Mesendoderm (in vitro differentiated cells): ENCODE results near the gene PRKCB.

Source experiments
- DNase-seq: peaks from one replicate; pipeline ENCODE4 v3.0.0; 2013
- H2AK5ac ChIP-seq: 2 replicates; pipeline ENCODE4 v1.6.1; 2013; ENCODE audit warnings: low read length, inconsistent platforms
- H2BK120ac ChIP-seq: 2 replicates; pipeline ENCODE4 v1.6.1; 2013; ENCODE audit warnings: low read depth, mild to moderate bottlenecking, low read length, moderate library complexity, mixed read lengths
- H2BK15ac ChIP-seq: replicated peaks from 2 replicates; pipeline ENCODE4 v1.6.1; 2013; ENCODE audit warnings: low read depth, mild to moderate bottlenecking, moderate library complexity
- H2BK5ac ChIP-seq: 2 replicates; pipeline ENCODE4 v1.6.1; 2013; ENCODE audit warnings: low read length, inconsistent platforms
- H3K18ac ChIP-seq: 2 replicates; pipeline ENCODE4 v1.6.1; 2013; ENCODE audit warnings: mild to moderate bottlenecking, low read length, mixed read lengths
- H3K23ac ChIP-seq: one replicate; pipeline ENCODE4 v1.6.1; 2013; ENCODE audit warnings: low read length
- H3K27ac ChIP-seq: 2 replicates; pipeline ENCODE4 v1.5.1; 2013; ENCODE audit warnings: low read depth, mild to moderate bottlenecking, inconsistent platforms, low read length, moderate library complexity
- H3K27me3 ChIP-seq: 2 replicates; pipeline ENCODE4 v1.6.1; 2013; ENCODE audit warnings: low read length, control low read depth, mild to moderate bottlenecking, inconsistent platforms; ENCODE audit not compliant: insufficient read depth, poor library complexity
- H3K36me3 ChIP-seq: 2 replicates; pipeline ENCODE4 v1.6.1; 2013; ENCODE audit warnings: low read length, inconsistent platforms; ENCODE audit not compliant: control insufficient read depth, insufficient read depth
- H3K4ac ChIP-seq: one replicate; pipeline ENCODE4 v1.6.1; 2013; ENCODE audit warnings: low read depth, mild to moderate bottlenecking, low read length, moderate library complexity
- H3K4me1 ChIP-seq: 2 replicates; pipeline ENCODE4 v1.6.1; 2013; ENCODE audit warnings: low read depth, low read length, inconsistent platforms; ENCODE audit not compliant: control insufficient read depth
- H3K4me2 ChIP-seq: 2 replicates; pipeline ENCODE4 v1.6.1; 2013; ENCODE audit warnings: low read length
- H3K4me3 ChIP-seq: 2 replicates; pipeline ENCODE4 v1.5.1; 2013; ENCODE audit warnings: mild to moderate bottlenecking, low read length
- H3K56ac ChIP-seq: one replicate; pipeline ENCODE4 v1.6.1; 2013; ENCODE audit warnings: low read length
- H3K79me1 ChIP-seq: 2 replicates; pipeline ENCODE4 v1.6.1; 2013; ENCODE audit warnings: low read length, inconsistent platforms
- H3K79me2 ChIP-seq: 2 replicates; pipeline ENCODE4 v1.6.1; 2013; ENCODE audit warnings: mild to moderate bottlenecking, low read length; ENCODE audit not compliant: control insufficient read depth, insufficient read depth
- H3K9ac ChIP-seq: 2 replicates; pipeline ENCODE4 v1.6.1; 2013; ENCODE audit warnings: low read length, inconsistent platforms
- H4K5ac ChIP-seq: one replicate; pipeline ENCODE4 v1.6.1; 2013; ENCODE audit warnings: low read length
- H4K8ac ChIP-seq: one replicate; pipeline ENCODE4 v1.6.1; 2013; ENCODE audit warnings: low read depth, mild to moderate bottlenecking, control low read depth, low read length, moderate library complexity
- WGBS: extraction: QIAGEN DNeasy Blood & Tissue Kit; methylation state at CpG from one replicate; pipeline ENCODE4 v1.1.7; 2013; ENCODE audit warnings: low lambda C conversion rate, missing lambda C conversion rate; ENCODE audit not compliant: insufficient coverage; ENCODE audit errors: extremely low coverage; 5-methylcytosine and 5-hydroxymethylcytosine counted together

The PRKCB gene

DNA sequence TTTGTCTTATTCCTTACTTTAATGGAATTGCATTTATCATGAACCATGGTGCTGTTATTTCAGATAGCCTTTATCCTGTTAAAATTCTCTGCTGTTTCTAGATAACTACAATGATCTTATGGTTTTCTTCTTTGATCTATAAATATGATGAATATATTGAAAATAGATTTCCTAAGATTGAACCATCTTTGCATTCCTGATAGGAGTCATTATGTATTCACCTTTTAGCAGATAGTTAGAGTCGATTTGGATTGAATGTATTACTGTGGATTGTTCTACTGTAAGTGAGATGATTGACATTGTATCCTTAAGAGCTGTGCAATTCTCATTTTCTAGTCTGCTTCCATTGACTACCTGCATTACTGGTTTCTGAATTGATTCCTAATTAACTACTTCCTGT is 255.3 kb downstream of the PRKCB start:
- DNase-seq = no peak
- Histone ChIP-seq H3K27me3 (no peaks in the 10 kb centered on the region), H3K4me1 (no peaks in the 10 kb centered on the region), H3K9ac (no peak overlapping the region), H2BK15ac (no peak overlapping the region), H4K5ac (no peak overlapping the region), H3K4me2 (no peak overlapping the region), H3K36me3 (no peaks in the 10 kb centered on the region), H3K56ac (no peak overlapping the region), H3K79me1 (no peaks in the 10 kb centered on the region), H3K4me3 (no peak overlapping the region), H2BK120ac (no peak overlapping the region), H3K79me2 (no peaks in the 10 kb centered on the region), H2AK5ac (no peak overlapping the region), H3K4ac (no peak overlapping the region), H3K18ac (no peak overlapping the region), H4K8ac (no peak overlapping the region), H2BK5ac (no peak overlapping the region), H3K23ac (no peak overlapping the region), H3K27ac (no peak overlapping the region)
- WGBS = no CpG with 5 or more reads among the region's 1 CpG

DNA sequence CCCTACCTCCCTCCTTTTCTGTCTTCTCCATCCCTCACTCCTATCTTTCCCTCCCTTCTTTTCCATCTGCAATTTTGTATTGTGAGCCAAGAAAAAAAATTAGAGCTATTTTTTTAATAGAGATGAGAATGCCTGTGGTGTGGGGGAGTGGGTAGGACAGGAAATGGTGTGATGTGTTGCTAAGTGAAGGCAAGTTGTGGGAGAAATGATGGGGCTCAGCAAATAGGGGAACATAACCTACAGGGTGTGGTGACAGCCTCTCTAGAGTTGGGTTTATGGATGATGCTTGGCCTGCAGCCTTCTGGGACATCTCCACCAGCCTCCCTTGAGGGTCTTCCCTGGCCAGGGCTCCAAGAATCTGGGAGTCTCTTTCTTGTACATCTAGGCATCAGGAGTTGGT is 257.3 kb downstream of the PRKCB start:
- Histone ChIP-seq H3K4me2 (no peak overlapping the region), H3K79me1 (no peaks in the 10 kb centered on the region), H2BK120ac (no peak overlapping the region), H2BK15ac (no peak overlapping the region), H3K4me3 (no peak overlapping the region), H3K9ac (no peak overlapping the region), H4K5ac (no peak overlapping the region), H2AK5ac (no peak overlapping the region), H3K27me3 (no peaks in the 10 kb centered on the region), H3K56ac (no peak overlapping the region), H3K4me1 (no peaks in the 10 kb centered on the region), H2BK5ac (no peak overlapping the region), H3K79me2 (no peaks in the 10 kb centered on the region), H3K23ac (no peak overlapping the region), H3K27ac (no peak overlapping the region), H4K8ac (no peak overlapping the region), H3K4ac (no peak overlapping the region), H3K18ac (no peak overlapping the region), H3K36me3 (no peaks in the 10 kb centered on the region)
- no peak for DNase-seq

DNA sequence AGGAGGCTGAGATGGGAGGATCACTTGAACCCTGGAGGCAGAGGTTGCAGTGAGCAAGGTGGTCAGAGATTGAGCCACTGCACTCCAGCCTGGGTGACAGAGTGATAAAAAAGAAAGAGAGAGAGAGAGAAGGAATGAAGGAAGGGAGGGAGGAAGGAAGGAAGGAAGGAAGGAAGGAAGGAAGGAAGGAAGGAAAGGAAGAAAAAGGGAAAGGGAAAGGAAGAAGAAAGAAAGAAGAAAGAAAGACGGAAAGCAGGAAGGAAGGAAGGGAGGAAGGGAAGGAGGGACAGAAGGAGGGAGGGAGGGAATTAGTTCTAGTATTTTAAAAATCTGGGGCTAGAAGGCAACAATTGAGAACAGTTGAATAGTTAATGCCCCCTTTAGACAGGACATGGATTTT is 258.9 kb downstream of the PRKCB start:
- WGBS = no CpG with 5 or more reads among the region's 1 CpG
- Histone ChIP-seq H3K4me1 (no peaks in the 10 kb centered on the region), H3K79me2 (no peaks in the 10 kb centered on the region)

DNA sequence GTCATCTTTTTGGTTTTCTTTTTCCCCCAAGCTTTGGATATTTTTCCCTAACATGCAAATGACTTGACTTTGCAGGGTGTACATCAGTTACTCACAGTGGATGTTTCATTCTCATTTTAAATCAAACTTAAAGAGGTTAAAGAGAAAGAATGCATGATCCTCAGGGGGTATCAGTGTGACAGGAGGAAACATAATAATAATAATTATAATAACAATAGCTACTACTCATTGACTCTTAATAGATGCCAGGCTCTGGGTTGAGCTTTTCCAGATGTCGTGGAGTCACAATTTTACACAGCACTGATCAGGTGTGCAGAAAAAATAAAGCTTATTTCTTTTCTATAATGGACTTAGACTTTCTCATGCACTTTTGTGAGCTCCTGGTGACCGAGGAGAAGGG is 263.1 kb downstream of the PRKCB start:
- no peak overlapping the region for H3K23ac ChIP-seq
- no peak overlapping the region for H4K5ac ChIP-seq
- H2BK15ac ChIP-seq = no peak overlapping the region
- H2AK5ac ChIP-seq = no peak overlapping the region
- no peaks in the 10 kb centered on the region for H3K4me1 ChIP-seq
- no peak overlapping the region for H3K27ac ChIP-seq
- DNase-seq = no peak
- WGBS = no CpG with 5 or more reads among the region's 2 CpGs
- H3K79me1 ChIP-seq = no peaks in the 10 kb centered on the region
- no peaks in the 10 kb centered on the region for H3K79me2 ChIP-seq
- H3K36me3 ChIP-seq = no peaks in the 10 kb centered on the region
- H3K18ac ChIP-seq = no peak overlapping the region
- no peak overlapping the region for H3K4me3 ChIP-seq
- no peak overlapping the region for H3K4ac ChIP-seq
- no peak overlapping the region for H4K8ac ChIP-seq
- H3K9ac ChIP-seq = no peak overlapping the region
- no peak overlapping the region for H2BK120ac ChIP-seq
- no peaks in the 10 kb centered on the region for H3K27me3 ChIP-seq
- no peak overlapping the region for H2BK5ac ChIP-seq
- H3K56ac ChIP-seq = no peak overlapping the region
- no peak overlapping the region for H3K4me2 ChIP-seq

More for the DNA sequence above, 258.9 kb downstream of the PRKCB start:
- no peaks in the 10 kb centered on the region for H3K36me3 ChIP-seq
- H4K8ac ChIP-seq = no peak overlapping the region
- no peak overlapping the region for H3K4me3 ChIP-seq
- no peak overlapping the region for H2BK15ac ChIP-seq
- no peak overlapping the region for H3K23ac ChIP-seq
- no peak overlapping the region for H4K5ac ChIP-seq
- H3K9ac ChIP-seq = no peak overlapping the region
- no peaks in the 10 kb centered on the region for H3K79me1 ChIP-seq
- H3K27me3 ChIP-seq = no peaks in the 10 kb centered on the region
- H3K27ac ChIP-seq = no peak overlapping the region
- no peak overlapping the region for H3K18ac ChIP-seq
- no peak overlapping the region for H2BK120ac ChIP-seq
- H3K4me2 ChIP-seq = no peak overlapping the region
- no peak for DNase-seq
- H3K4ac ChIP-seq = no peak overlapping the region
- H2AK5ac ChIP-seq = no peak overlapping the region
- H3K56ac ChIP-seq = no peak overlapping the region
- H2BK5ac ChIP-seq = no peak overlapping the region

DNA sequence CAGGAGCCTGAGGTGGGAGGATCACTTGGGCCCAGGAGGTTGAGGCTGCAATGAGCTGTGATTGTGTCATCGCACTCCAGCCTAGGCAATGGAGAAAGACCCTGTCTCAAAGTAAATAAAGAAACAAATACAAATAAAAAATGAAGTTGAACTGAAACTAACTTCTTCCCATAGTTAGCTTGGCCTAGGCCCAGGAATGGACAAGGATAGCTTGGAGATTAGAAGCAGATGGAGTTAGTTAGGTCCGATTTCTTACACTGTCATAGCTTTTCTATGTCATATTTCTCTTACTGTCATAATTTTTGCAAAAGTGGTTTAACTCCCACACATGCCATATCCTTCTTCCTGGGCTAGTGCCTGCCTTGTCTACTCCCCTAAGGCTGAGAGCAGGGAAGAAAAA is 265.6 kb downstream of the PRKCB start:
- Histone ChIP-seq H2AK5ac (no peak overlapping the region), H3K36me3 (no peaks in the 10 kb centered on the region), H4K5ac (no peak overlapping the region), H3K4me3 (no peak overlapping the region), H3K79me2 (no peaks in the 10 kb centered on the region), H3K4me1 (no peaks in the 10 kb centered on the region), H3K18ac (no peak overlapping the region), H3K23ac (no peak overlapping the region), H2BK5ac (no peak overlapping the region), H3K79me1 (no peaks in the 10 kb centered on the region), H3K27me3 (no peaks in the 10 kb centered on the region), H4K8ac (no peak overlapping the region), H2BK15ac (no peak overlapping the region), H3K27ac (no peak overlapping the region), H3K4me2 (no peak overlapping the region), H2BK120ac (no peak overlapping the region), H3K9ac (no peak overlapping the region), H3K4ac (no peak overlapping the region), H3K56ac (no peak overlapping the region)
- no CpG with 5 or more reads among the region's 2 CpGs for WGBS
- DNase-seq = no peak

DNA sequence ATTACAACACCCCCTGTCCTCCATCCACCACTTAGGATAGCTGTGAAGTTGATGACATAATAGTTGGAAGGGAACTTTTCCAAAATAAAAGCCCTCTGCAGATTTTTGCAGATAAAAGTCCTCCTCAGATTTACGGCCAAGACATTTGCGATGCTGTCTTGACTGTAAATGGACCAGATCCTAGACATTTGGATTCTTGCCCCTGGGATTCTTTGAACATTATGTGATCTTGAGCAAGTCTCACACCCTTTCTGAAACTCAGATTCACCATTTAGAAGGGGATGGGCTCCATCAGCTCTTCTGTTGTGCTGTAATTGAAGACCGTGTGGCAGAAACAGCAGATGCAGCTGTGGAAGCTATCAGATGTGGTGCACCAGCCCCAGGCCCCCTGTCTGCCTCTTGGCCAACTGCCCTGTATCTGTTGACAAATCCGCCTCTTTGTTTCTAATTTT is 266.5 kb downstream of the PRKCB start:
- peak; percentile 32 for DNase-seq
- H3K56ac ChIP-seq = no peak overlapping the region
- WGBS = no CpG with 5 or more reads among the region's 4 CpGs

More for the DNA sequence above, 266.5 kb downstream of the PRKCB start:
- H2BK5ac ChIP-seq = no peak overlapping the region
- no peak overlapping the region for H4K8ac ChIP-seq
- no peak overlapping the region for H3K4me2 ChIP-seq
- no peak overlapping the region for H2AK5ac ChIP-seq
- no peaks in the 10 kb centered on the region for H3K27me3 ChIP-seq
- no peak overlapping the region for H2BK15ac ChIP-seq
- H3K27ac ChIP-seq = no peak overlapping the region
- H2BK120ac ChIP-seq = no peak overlapping the region
- no peak overlapping the region for H3K4me3 ChIP-seq
- no peaks in the 10 kb centered on the region for H3K79me1 ChIP-seq
- no peak overlapping the region for H3K4ac ChIP-seq
- H3K18ac ChIP-seq = no peak overlapping the region
- H3K36me3 ChIP-seq = no peaks in the 10 kb centered on the region
- no peak overlapping the region for H4K5ac ChIP-seq
- no peaks in the 10 kb centered on the region for H3K79me2 ChIP-seq
- no peak overlapping the region for H3K23ac ChIP-seq
- H3K4me1 ChIP-seq = no peaks in the 10 kb centered on the region
- no peak overlapping the region for H3K9ac ChIP-seq
